GM18870 (cell line): ENCODE results near the gene TSHZ3.

Experiments
- ATAC-seq: cut with Tn5 transposase; IDR thresholded peaks from one replicate; pipeline ENCODE4 v1.9.1; 2021; ENCODE audit warnings: moderate library complexity; ENCODE audit not compliant: unreplicated experiment

TSHZ3 gene

DNA sequence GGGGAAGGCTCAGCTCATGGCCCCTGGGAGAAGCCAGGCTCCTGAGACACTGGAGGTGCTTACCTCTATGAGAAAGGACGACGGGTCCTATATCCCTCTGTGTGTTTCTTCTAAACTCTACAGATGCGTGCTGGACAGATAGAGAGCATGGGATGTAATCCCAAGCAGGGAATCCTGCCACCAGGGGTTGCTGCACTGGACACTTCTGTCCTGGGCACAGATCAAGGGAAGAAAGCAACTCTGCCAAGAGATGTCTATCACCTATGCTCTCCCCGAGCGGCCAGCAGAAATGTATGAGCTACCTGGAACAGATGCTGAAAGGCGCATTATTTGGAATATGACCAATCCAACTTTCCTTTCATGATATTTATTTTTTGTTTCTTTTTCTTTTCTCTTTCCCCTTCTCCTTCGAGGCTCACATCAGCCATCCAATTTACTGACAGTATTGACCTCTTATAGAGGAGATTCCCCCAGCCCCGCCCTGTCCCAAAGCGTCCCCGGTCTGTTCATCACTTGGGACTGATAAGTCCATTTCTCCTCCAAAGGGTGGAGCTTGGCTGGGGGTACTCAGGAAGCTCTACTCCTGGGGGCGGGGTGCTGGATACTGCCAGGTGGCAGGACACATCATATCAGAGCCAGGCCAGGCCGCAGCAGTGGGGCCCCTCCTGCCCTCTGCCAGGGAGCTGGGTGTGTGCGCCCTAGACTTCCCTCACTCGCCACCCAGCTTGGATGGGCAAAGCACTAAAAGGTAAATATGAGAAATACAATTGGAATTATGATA is 34.2 kb downstream of the TSHZ3 start:
- ATAC-seq, result no peak

DNA sequence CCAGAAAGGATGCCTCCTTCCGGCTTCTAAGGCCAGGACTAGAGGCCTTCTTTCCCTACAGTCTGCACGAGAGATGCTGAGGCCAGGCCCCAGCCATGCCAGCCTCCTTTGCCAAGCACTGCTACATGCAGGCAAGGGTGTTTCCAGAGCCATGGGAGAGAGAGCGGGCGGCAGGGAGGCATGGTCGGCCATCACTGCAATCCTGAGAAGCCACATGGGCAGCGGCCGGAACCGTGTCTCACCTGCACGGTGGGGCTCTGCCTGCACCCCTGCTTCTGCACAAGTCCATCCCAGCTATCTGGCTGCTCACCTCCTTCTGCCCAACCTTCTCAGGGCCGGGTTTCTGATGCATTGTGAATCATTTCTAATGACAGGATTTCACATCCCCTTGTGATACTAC is 35.1 kb downstream of the TSHZ3 start:
- no peak for ATAC-seq

- ATAC-seq, result no peak
These were observed 35.8 kb downstream of the TSHZ3 start for GRCh38 chr19:31313291-31314030.

GRCh38 chr19:31312677-31313244 is 36.5 kb downstream of the TSHZ3 start:
- no peak for ATAC-seq

GRCh38 chr19:31312009-31312676 is 37.1 kb downstream of the TSHZ3 start:
- no peak for ATAC-seq

- ATAC-seq, result no peak
These were observed 38.7 kb downstream of the TSHZ3 start for GRCh38 chr19:31310432-31311133.

DNA sequence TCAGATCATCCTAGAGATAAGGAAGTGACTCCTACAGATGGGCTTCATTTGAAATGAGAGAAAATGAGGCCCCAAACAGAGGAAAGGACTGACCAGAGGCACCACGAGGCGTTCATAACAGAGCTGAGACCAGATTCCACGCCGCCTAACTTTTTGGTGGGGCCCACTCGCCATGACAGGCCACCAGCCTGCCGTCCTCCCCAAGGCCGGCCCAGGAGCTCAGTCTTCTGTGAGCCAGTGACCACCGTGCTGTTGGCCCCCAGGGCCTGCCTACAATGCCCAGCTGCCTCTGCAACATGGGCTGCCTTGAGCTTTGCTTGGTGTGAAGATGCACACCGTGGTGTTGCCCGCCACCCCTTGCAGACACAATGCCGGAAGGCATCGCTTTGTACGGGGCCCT is 40.5 kb downstream of the TSHZ3 start:
- ATAC-seq, result no peak

DNA sequence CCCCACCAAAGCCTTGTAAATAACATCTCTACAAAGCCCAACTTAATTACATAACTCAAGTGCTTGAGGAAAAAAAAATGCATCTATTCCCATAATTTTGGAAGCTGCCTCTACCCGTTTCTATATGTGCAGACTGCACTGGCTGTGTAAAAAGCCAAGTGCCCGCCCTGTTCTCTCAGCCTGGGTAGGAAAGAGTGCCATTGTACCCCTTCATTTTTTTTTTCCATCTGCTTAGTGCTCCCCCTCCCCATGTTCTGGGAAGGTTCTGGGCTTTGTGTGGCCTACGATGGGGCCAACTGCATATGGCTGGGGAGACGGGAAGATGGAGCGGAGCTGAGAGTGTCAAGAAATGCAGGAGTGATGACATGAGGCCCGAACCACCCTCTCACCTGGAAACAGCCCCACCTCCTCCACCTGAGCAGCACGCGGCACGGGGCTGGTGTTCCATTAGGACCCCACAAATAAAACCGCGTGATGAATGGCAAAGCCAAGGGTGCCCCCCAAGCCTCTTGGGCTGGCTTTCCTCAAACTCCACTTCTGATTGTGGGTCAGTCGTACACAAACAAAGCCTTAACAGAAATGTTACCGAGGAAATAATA is 42.1 kb downstream of the TSHZ3 start:
- no peak for ATAC-seq

GRCh38 chr19:31306006-31306753 is 43.1 kb downstream of the TSHZ3 start:
- ATAC-seq, result no peak

- no peak for ATAC-seq
These were observed 44.4 kb downstream of the TSHZ3 start for GRCh38 chr19:31304831-31305312.

- no peak for ATAC-seq
These were observed 45.9 kb downstream of the TSHZ3 start for GRCh38 chr19:31303262-31303815.

DNA sequence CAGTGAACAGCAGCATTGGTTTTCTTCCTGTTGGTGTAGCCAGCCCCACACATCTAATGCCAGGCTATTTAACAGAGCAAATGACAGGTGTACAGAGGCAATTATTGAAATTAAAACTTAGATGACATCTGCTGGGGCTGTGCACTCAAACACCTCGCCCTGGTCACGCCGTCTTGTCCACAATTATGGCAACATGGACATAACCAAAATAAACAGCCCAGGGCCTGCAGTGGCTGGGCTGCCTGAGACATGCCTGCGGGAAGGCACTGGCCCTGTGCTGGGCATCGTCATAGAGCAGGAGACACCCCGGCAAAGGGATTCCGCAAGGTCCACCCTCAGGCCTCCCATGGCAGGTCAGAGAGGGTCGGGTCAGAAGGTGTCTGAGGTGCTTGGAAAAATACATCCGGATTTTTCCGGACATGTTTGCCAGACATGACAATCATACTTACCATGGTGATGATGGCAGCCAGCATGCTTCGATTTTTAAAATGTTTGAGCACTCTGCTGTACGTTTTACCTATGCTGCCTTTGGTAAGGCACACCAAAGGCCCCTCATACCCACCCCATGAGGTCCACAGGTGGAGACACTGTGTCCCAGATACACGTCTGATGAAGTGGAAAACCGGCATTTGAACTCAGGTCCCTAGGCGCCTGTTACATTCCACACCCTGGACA is 47.8 kb downstream of the TSHZ3 start:
- ATAC-seq, result no peak

DNA sequence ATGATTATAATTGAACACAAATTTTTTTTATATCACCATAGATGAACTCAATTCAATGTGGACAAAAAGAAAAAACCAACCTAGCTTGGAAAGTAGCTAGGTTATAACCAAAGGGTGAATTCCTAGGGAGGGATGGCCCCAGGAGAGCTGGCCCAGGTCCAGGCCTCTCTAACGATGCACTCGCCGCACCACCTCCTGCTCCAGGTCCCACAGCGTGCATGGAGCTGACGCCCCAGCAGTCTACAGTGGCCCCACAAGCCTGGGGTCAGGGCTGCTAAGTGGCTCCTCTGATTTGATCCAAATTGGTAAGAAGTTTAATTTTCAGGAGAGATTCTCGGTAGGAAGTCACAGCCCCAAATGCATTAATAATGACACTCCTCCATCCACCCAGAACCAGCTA is 48.8 kb downstream of the TSHZ3 start:
- no peak for ATAC-seq

DNA sequence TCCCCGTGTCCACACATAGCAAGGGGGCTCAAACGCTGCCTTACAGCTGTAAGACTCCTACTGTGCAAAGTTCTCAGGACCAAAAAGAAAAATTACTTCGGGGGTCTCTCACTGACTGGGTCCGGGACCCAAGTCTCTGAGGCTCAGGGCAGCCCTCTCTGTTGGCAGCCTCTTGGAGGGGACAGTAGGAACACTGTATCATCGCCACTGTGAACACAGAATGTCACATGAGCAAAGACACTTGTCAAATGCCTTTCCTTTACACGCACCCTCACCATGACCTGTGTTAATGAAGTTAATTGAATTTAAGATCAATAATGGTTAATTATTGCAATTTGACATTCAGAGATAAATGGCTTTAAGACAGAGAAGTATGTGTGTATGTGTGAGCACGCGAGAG is 49.6 kb downstream of the TSHZ3 start:
- no peak for ATAC-seq

- ATAC-seq, result no peak
These were observed 51.2 kb downstream of the TSHZ3 start for GRCh38 chr19:31297991-31298390.

DNA sequence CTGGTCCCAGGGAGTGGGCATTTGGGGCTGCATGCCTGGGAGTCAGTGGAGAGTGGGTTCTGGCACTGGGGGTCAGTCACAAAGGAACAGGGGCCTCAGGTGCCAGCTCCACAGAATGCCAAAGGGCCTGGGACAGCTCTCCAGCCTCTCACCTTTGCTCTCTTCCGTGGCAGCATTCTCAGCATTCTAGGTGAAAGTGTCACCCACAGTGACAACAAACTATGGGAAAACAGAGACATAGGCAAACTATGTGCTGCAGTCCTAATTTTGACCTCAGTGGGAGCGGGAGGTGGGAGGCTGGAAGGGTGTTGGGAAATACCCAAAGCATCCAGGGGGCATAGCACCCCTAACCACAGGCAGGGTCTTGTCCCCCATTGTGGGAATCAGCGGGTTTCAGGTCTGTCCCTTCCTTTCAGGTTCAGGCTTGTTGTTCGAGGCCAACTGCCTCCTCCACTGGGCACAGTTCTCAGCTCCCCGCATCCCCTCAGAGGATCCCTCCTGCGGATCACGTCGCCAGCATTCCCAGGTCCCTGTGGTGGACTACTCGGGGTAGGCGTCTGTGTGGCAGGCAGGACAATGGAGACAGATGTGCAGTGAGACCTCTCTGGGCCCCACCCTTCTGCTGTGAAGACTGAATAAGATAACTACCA is 52.4 kb downstream of the TSHZ3 start:
- no peak for ATAC-seq

GRCh38 chr19:31294189-31294588 is 55.0 kb downstream of the TSHZ3 start:
- no peak for ATAC-seq

DNA sequence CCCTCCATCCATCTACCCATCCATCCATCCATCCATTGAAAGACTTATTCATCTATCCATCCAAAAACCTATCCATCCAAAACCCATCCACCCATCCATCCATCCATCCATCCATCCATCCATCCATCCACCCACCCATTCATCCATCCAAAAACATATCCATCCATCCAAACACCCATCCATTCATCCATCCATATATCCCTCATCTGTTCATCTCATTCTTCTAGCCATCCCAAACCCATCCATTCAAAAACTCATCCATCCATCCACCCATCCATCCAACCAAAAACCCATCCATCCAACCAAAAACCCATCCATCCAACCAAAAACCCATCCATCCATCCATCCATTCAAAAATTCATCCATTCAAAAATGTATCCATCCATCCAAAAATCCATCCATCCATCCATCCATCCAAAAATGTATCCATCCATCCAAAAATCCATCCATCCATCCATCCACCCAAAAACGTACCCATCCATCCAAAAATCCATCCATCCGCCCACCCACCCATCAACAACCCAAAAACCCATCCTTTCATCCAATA is 56.5 kb downstream of the TSHZ3 start:
- ATAC-seq, result no peak
